NCI-H748 (cell line): ENCODE results near the gene SLC25A29.
"Not testable (repeated sequence)": the region's sequence is repeated elsewhere in the genome, so short reads cannot be mapped to it uniquely, and the experiment has no call there.

Source experiments
- DNase-seq: peaks from one replicate; lab custom pipeline; 2025; ENCODE audit not compliant: unreplicated experiment; lab: John Stamatoyannopoulos, UW

SLC25A29 gene

DNA sequence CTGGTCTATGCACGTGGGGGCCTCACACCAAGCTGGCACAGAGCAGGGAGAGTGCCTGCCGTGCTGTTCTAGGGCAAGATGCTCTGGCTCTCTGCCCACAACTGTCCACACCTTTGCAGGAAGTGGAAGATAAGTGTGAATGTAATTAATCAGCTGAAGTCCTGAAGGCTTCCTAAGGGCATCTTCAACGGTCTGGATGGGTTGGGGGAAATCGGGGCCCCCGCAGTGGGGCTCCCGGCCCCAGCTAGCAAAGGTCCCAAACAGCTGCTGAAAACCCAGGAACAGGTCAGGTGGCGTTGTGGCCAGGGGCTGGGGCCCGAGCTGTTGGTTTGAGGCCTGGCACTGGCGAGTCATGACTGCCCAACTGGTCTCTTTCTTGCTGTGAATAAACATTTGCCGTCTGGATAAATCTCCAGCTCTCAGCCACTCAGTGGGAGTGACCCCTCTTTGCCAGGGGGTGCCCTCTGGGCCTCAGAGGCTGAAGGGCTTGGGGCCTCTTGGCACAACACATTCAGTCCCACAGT, 6.7 kb upstream of the SLC25A29 start:
- DNase-seq: peak; percentile 44

DNA sequence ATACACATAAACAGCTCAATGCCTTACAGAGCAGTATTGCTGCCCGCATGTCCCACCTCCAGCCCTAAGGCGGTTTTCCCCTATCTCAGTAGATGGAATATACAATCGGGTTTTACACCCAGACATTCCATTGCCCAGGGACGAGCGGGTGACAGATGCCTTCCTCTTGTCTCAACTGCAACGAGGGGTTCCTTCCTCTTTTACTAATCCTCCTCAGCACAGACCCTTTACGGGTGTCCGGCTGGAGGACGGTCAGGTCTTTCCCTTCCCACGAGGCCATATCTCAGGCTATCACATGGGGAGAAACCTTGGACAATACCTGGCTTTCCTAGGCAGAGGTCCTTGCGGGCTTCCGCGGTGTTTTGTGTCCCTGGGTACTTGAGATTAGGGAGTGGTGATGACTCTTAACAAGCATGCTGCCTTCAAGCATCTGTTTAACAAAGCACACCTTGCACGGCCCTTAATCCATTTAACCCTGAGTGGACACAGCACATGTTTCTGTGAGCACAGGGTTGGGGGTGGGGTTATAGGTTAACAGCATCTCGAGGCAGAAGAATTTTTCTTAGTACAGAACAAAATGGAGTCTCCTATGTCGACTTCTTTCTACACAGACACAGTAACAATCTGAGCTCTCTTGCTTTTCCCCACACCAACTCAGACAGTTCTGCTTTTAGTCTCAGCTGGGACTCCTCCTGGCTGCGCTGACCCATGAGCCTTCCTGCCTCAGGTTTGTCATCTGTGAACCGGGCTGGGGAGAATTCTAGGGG, 6.0 kb upstream of the SLC25A29 start:
- DNase-seq: peak; percentile 51

DNA sequence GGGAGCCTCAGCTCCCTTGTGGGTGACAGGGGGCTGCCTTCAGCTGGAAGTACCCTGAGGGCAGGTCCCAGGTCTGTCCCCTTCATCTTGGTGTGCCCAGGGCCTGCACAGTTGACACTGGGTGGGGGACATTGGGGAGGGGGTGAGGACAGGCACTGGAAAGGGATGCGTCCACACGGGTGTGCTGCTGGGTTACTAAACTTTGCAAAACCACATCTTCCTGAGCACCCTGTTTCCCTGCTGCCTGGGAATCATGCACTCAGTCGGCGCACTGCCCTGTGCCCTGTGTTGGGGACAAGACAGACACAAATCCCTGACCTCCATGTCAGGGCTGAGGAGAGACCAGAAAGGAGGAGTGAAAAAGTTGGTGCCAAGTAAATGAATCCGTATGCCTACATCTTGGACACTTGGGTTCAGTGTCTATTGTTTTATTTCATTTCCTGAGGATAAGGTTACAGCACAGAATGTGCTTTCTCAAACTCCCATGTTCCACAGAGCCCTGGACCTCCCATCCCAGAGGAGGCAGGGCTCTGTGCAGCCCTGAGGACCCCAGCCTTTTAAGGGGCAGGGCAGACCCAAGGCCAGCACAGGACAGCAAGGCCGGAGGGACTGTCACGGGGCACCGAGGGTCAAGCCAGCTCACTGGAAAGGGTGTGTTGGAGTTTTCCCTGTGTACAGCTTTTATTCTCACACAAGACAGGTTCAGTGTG, 2.9 kb upstream of the SLC25A29 start:
- DNase-seq: no peak

DNA sequence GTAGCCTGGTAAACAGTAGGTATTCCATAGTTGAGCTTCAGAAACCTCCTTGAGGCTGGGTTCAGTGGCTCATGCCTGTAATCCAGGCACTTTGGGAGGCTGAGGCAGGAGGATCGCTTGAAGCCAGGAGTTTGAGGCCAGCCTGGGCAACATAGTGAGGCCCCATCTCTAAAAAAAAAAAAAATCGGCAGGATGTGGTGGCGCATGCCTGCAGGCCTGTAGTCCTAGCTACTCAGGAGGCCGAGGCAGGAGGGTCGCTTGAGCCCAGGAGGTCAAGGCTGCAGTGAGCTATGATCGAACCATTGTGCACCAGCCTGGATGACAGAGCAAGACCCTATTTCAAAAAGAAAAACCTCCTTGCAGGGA, 2.2 kb upstream of the SLC25A29 start:
- DNase-seq: not testable (repeated sequence)

DNA sequence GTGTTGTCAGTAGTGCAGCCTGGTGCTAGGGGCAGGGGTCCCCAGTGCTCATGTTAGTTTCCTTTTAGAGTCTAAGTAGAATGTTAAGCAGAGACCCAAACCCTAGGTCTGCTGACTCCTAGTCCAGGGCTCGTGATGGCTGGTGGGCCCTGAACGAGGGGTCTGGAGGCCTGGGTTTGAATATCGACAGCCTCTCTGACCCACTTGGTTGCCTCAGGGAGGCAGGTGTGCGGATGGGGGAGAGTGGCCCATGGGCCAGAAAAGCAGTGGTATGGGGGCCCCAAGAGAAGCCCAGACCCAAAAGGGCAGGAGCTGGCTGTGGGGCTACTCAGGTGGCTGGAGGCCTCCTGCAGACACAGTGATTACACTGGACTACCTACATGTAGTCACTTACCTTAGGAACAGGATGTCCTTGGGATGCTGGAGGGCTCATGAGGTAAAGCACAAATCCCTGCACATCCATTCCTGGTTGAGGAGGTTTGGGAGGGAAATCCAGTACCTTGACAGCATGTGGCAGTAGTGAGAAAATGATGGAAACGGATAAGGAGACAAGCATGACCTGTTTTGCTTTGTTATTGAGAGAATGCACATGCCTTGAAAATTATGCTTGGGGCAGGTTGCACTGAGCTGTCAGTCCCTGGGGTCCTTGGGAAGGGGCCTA, 1.7 kb upstream of the SLC25A29 start:
- DNase-seq: peak; percentile 34

DNA sequence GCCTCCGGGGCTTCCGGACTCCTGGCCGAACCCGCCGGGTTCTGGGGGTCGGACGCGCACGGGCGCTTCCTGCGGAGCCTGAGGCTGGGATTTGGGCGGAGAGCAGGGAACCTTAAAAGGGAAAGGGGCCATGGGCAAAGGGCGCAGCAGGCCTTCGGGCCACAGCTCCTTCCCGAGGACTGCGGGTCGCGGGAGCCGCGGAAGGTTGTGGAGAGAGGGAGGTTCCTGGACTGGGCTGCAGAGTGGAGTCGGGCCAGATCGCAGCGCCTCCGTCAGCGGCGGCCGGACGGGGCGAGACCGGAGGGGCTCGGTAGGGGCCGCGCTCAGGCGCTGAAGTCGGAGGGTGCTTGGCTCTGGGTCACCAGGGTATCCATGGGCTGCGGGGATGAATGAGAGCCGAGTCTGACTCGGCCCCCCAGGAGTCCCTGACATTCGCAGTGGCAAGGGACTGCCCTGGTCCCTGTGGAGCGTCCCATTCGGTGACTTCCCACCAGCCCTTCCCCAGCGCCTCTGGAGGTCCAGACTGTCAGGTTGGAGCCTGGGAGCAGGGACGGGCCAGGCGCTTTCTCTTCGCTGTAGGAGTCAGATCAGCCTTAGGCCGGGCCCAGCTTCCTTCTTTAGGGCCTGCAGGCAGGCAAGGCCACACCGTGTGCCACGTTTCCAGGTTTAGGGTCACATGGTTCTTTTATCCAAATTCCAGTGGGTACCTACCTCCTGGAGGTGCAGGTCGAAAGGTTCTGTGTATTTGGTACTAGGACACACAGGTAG, 938 bp upstream of the SLC25A29 start:
- DNase-seq: no peak

DNA sequence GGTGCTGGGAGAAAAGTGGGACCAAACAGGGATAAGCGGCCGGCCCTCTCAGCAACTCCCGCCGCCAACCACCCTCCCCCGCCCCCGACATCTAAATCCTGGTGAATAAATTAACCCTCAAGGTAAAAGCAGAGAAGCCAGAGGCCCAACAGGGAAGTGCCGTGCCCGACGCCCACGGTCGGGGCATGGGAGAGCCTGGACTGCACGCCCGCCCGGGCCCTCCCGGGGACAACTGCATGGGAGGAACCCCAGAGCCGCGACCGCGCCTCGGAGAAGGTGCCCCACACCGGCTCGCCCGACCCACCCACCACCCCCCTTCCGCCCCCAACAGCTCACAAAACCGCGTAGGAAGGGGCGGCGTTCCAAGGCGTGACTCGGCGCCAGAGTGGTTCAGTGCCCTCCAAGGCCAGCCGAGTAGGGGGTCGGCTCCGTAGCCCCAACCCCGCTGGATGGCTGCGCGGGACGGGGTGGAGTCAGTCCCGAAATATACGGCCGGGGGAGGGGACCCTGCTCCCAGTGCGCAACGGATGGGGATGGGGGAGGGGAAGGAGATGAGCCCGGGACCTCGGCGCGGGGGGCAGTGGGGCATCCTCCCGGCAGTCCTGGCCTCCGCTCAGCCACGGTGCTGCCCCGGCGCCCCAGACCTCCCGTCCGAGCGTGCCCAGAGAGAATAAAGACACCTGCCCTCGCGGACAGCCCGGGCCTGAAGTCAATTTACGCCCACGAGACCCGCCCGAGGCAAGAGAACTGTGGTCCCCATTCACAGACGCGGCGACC, 732 bp downstream of the SLC25A29 start:
- DNase-seq: peak; percentile 71

DNA sequence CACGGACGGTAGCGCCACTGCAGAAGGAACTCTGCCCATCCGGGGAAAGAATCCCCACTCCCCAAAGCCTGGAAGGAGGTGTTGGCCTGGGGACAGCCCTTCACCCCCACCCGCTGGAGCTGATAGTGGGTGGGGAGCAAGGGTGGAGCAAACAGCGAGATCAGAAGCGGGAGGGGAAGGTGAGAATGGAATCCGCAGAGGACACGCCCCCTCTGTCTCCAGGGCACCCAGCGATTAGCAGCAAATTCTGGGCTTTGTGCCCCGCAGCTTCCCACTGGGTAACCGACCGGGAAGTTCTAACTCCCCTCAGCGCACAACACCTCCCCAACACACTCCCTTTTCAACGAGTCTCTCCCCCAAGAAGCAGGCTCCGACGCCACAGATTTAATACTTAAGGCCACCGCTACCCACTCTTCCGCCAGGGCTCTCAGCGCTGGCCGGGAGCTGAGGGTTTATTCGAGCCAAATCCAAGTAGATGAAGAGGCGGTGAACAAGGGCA, 1.4 kb downstream of the SLC25A29 start:
- DNase-seq: peak; percentile 71

DNA sequence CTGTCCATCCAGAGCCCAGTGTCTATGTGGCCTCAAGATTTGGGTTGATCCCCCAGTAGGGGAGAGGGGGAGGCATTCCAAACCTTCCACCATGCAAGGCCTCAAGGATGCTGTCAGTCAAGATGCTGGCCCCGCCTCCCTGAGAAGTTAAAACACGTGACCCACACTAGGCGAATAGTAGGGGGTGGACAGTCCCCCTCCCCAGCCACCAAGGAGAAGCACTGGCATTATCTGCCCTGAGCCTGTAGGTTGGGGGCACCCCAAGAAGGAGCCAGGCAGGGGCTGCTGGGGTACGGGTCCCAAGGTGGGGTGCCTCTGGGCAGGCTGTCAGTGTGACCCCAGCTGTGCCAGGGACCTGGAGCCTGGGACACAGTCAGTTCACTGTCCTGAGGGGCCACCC, 2.3 kb downstream of the SLC25A29 start:
- no peak for DNase-seq

DNA sequence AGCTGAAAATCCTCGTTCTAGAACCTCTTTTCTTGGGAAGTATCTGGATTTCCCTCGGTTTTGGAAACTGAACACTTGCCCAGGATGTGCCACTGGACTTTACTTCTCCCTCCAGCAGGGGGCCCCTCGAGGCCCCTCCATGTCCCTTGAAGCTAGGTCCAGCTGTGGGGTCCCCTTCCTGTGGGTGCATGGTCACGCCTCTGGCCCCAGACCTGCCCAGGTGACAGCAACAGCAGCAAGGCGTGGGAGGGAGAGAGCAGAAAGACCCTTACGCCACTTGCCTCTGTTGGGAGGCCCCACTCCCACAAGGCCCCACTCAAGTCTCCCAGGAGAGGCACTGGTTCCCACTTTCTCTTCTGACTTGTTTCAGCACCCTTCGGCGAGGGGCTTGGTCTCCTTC, 3.1 kb downstream of the SLC25A29 start:
- peak; percentile 28 for DNase-seq

DNA sequence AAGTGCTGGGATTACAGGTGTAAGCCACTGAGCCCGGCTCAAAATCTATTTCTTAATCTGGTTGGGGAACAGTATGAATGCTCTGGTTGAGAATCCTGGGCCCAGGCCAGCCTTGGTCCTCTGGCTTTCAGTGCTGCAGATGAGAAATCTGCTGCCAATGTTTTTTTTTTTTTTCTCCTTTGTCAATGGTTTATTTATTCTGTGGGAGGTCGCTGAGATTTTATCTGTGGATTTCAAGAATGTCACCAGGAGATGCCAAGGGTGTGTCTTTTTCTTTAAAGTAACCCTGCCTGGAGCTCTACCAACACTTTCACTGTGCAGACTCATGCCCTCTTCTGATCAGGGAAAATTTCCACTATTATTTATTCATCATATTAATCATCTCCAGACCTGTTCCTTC, 3.6 kb downstream of the SLC25A29 start:
- no peak for DNase-seq

DNA sequence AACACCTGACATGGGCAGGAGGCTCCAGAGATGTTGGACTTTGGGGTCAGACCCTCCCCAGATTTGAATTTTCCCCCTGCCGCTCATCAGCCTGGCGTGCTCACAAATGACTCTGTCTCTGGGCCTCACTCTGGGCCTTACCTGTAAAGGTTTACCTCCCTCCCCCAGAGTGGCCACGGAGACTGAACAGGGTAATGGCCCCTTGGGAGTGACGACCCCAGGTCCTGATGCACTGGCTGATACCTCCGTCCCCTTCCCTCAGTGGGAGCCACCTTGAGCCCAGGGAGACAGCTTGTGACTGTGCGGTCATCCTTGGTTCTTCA, 7.0 kb downstream of the SLC25A29 start:
- no peak for DNase-seq

DNA sequence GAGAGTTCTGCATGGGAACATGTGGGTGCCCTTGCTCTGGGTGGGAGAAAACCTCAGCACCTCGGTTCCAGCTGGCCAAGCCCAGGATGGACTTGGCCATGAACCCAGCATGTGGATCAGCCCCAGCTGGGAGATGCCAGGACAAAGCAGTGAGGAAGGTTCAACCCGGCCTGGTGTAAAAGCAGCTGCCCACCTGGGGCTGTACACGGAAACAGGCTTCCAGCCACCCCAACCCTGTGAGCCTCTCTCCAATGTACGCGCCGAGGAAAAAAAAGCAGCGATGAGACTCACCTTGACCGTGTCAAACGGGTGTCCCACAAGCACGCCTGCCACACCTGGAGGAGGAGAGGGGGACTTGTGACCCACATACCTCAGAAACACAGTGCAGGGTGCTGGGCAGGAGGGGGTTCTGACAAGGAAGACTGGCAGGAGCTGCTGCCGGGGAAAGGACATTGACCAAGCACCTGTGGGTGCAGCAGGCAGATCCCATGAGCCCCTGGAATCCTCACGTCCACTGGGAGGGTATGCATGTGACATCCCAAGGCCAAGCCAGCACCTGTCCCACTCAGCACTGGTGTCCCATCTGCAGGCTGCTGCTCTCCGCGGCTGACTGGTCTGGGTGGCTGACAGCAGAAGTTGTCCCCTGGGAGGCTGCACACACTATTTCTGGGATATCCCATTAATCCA, 7.5 kb downstream of the SLC25A29 start:
- DNase-seq: no peak

DNA sequence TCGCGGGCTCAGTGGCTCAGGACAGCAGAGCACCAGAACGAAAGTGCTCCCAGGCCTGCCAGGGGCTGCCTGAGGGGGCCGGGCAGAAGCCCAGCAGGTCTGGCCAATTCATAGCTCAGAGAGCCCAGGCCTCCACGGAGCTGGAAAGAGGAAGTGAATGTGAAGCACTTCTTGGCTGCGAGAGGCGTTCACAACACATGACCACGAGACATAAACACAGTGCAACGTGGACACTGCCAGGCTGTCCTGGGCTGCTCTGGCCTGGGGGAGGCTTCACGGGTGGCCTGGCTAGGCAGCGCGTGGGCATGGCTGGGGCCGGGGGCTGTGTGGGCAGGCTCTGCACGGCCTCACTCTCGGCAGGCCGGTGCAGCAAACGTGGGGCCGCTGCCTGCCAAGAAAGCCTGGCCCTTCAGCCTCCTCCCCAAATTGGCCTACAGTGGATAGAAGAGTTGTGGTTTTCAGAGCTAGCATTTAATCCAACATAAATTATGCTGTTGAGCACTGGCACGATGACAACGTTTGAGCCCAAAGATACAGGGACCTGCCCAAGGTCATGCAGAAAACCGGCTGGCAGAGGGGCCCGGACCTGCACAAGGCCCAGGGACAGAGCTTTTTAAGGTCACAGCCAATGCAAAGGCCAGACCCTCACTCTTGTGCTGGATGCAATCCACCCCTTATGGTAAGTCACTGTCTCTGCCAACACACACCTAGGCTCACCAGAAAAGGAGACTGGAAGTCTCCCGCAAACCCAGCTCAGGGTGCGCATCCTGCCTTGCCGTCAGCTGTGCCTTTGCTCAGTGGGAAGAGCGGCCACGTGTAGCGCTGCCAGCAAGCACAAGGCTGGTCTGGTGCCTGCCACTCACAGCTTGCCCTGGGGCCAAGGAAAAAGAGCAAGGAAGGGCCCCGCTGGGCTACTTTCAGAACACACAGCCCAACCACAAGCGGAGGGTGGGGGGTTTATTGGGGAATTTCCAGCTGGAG, 8.6 kb downstream of the SLC25A29 start:
- DNase-seq: no peak

DNA sequence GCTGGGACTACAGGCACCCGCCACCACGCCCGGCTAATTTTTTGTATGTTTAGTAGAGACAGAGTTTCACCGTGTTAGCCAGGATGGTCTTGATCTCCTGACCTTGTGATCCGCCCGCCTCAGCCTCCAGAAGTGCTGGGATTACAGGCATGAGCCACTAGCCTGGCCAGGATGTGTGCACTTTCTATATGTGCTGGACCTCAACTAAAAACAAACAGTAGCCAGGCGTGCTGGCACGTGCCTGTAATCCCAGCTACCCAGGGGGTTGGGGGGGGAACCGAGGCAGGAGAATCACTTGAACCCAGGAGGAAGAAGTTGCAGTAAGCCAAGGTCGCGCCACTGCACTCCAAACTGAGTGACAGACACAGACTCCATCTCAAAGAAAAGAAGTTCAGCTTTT, 9.5 kb downstream of the SLC25A29 start:
- not testable (repeated sequence) for DNase-seq

DNA sequence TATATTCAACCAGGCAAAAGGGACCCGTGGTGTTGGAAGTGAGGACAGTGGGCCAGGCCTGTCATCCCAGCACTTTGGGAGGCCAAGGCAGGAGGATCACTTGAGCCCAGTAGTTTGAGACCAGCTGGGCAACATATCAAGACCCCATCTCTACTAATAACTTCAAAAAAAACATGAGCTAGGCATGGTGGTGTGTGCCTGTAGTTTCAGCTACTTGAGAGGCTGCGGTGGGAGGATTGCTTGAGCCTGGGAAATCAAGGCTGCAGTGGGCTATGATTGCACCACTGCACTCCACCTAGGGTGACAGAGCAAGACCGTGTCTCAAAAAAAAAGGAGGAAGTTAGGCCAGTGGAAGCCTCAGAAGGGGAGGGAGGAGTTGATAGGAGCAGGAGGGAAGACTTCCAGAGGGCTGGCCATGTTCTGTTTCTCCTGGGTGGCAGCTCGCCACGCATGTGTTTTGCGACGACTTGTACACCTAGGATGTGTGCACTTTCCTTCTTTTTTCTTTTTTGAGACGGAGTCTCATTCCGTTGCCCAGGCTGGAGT, 10.1 kb downstream of the SLC25A29 start:
- no peak for DNase-seq

DNA sequence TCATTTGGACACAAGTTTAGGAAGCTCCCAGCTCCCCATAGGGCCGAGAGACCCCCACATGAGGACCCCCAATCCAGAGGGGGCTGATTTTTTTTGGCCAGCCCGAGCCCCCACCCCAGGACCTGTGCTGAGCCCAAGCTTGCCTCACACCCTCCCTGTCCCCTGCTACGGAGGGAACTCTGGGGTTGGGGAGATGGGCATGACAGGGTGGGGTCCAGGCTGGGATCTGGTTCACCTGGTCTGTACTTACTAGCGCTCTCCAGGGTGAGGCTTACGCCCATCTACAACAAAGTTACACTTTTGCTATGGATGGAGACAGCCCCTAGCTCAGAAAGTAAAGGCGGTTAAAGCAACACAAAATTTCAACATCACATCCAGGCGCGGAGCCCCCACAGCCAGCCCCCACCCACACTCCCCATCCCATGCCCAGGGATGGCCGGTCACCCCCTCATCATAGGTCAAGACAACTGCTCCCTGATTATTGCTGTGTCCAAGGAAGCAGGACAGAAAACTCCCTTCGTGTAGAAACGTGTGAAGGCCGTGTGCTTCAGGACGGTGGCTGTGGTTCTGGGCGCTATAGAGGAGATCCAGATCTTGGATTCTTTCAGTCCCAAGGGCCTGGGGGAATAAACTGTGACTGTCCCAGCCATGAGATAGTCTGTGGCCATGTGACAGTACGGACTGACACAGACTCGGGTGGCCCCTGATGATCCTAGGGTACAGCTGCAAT, 10.7 kb downstream of the SLC25A29 start:
- no peak for DNase-seq

DNA sequence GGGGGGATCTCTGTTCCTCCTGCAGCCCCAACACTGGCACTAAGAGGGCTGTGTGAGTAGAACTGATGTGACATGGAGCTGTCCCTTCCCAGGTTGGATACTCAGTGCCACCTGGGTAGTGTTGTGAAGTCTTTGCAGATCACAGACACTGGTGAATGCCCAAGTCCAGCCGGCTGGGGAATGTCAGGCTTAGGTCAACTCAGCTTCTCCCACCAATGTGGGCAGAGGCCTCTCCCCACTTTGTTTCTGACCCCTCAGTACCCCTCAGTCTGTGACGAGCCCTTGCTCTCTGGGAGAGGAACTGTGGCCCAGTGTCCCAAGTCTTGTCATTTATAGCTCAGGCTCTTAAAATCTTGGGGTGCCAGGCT, 11.3 kb downstream of the SLC25A29 start:
- no peak for DNase-seq
